K562 (cell line): Measurements from ENCODE around the gene ISYNA1.

Experiments
- HLTF ChIP-seq: fragments of 450-650 bp; IDR thresholded peaks from 2 replicates; pipeline ENCODE4 v1.6.1; 2016
- KDM5B ChIP-seq: fragments of 200-600 bp; sonication (generic); IDR thresholded peaks from 2 replicates; pipeline ENCODE4 v1.6.1; 2012; ENCODE audit warnings: low read depth, mild to moderate bottlenecking, moderate library complexity, low read length, control low read depth, inconsistent platforms; ENCODE audit not compliant: insufficient replicate concordance
- KLF16 ChIP-seq: IDR thresholded peaks from 2 replicates; pipeline ENCODE4 v1.6.1; 2016; ENCODE audit warnings: antibody characterized with exemption
- POLR2AphosphoS5 ChIP-seq: IDR thresholded peaks from 2 replicates; pipeline ENCODE4 v1.6.1; 2011; ENCODE audit warnings: mild to moderate bottlenecking, low read depth, low read length, moderate library complexity; ENCODE audit not compliant: control insufficient read depth, insufficient read depth
- SFPQ ChIP-seq: fragments of 200-400 bp; formaldehyde crosslinking; IDR thresholded peaks from 2 replicates; pipeline ENCODE4 v1.6.1; 2017; ENCODE audit warnings: mild to moderate bottlenecking, low read depth, low read length, moderate library complexity

- TF ChIP-seq KDM5B (no peak), KLF16 (no peak), SFPQ (no peak), HLTF (no peak), POLR2AphosphoS5 (no peak)
Observed at GRCh38 chr19:18470787-18471186, 32.9 kb upstream of the ISYNA1 start.
